ENCODE results near the gene RPGRIP1. TPM values are rescaled to one million over a fixed set of nuclear protein-coding genes. Genes with fewer than 3 reads are reported as not detected.

The RPGRIP1 gene
- total RNA-seq, 3 donors from 2014 or later, result 0.33 to 10.4 (median 0.48) TPM

- TF ChIP-seq POLR2AphosphoS5 (IDR thresholded peaks at IDR 0.05) (no peak), POLR2A (IDR thresholded peaks at IDR 0.05) (no peak)
- TF ChIP-seq, protein P1, sequence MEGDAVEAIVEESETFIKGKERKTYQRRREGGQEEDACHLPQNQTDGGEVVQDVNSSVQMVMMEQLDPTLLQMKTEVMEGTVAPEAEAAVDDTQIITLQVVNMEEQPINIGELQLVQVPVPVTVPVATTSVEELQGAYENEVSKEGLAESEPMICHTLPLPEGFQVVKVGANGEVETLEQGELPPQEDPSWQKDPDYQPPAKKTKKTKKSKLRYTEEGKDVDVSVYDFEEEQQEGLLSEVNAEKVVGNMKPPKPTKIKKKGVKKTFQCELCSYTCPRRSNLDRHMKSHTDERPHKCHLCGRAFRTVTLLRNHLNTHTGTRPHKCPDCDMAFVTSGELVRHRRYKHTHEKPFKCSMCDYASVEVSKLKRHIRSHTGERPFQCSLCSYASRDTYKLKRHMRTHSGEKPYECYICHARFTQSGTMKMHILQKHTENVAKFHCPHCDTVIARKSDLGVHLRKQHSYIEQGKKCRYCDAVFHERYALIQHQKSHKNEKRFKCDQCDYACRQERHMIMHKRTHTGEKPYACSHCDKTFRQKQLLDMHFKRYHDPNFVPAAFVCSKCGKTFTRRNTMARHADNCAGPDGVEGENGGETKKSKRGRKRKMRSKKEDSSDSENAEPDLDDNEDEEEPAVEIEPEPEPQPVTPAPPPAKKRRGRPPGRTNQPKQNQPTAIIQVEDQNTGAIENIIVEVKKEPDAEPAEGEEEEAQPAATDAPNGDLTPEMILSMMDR (IDR thresholded peaks at IDR 0.05), result no peak
- DNase-seq (ENCODE audit: low spot score in 2 of 2), result no peak
- H3K9me3 ChIP-seq, result no peaks in the 10 kb centered on the region
- no peaks in the 10 kb centered on the region for H3K27me3 ChIP-seq
- no peak overlapping the region for H3K4me3 ChIP-seq
- H3K36me3 ChIP-seq, result no peaks in the 10 kb centered on the region
- H3K27ac ChIP-seq, result no peak overlapping the region
- intact Hi-C loops (cut with DNase I; ENCODE audit: low total_unique reads), result loop anchor here (5.0 kb wide), 1 partner anchor 726 kb away; the partner anchor contains the start of gene RNASE11
- no peaks in the 10 kb centered on the region for H3K4me1 ChIP-seq
Observed at GRCh38 chr14:21313512-21313911, 33.6 kb downstream of the RPGRIP1 start.

DNA sequence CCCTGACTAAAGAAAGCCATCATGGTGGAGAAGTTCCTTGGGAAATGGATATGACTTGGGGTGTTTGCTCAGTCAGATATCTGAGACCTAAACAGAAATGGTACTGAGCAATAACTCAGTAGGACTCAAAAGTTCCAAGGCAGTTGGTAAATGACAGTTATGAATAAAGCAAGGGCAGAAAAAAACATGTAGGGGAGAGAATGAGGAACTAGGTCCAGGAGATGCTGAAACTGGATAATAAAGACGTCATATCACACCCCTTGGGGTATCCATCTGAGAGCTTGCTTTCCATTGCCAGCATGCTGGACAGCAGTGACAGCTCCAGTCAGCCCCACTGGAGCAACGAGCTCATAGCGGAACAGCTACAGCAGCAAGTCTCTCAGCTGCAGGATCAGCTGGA lies 37.5 kb downstream of the RPGRIP1 start:
- Histone ChIP-seq H3K9me3 (no peaks in the 10 kb centered on the region), H3K4me3 (no peak overlapping the region), H3K4me1 (no peaks in the 10 kb centered on the region), H3K36me3 (no peaks in the 10 kb centered on the region), H3K27ac (no peak overlapping the region), H3K27me3 (no peaks in the 10 kb centered on the region)
- TF ChIP-seq, protein P1 (IDR thresholded peaks at IDR 0.05), result no peak
- TF ChIP-seq POLR2AphosphoS5 (IDR thresholded peaks at IDR 0.05) (no peak), POLR2A (IDR thresholded peaks at IDR 0.05) (no peak)
- no peak for DNase-seq (ENCODE audit: low spot score in 2 of 2)
- intact Hi-C loops (cut with DNase I; ENCODE audit: low total_unique reads), result no loop called here

GRCh38 chr14:21320913-21321312 lies 41.0 kb downstream of the RPGRIP1 start:
- H3K9me3 ChIP-seq, result no peaks in the 10 kb centered on the region
- no peaks in the 10 kb centered on the region for H3K4me1 ChIP-seq
- no peaks in the 10 kb centered on the region for H3K36me3 ChIP-seq
- TF ChIP-seq, protein P1 (IDR thresholded peaks at IDR 0.05), result no peak
- TF ChIP-seq POLR2AphosphoS5 (IDR thresholded peaks at IDR 0.05) (no peak), POLR2A (IDR thresholded peaks at IDR 0.05) (no peak)
- no peak overlapping the region for H3K4me3 ChIP-seq
- DNase-seq (ENCODE audit: low spot score in 2 of 2), result no peak
- no peaks in the 10 kb centered on the region for H3K27me3 ChIP-seq
- intact Hi-C loops (cut with DNase I; ENCODE audit: low total_unique reads), result no loop called here
- no peak overlapping the region for H3K27ac ChIP-seq

GRCh38 chr14:21322716-21323115 lies 42.8 kb downstream of the RPGRIP1 start:
- DNase-seq (ENCODE audit: low spot score in 2 of 2), result no peak
- Histone ChIP-seq H3K27ac (no peak overlapping the region), H3K4me3 (no peak overlapping the region), H3K27me3 (no peaks in the 10 kb centered on the region), H3K4me1 (no peaks in the 10 kb centered on the region), H3K36me3 (no peaks in the 10 kb centered on the region), H3K9me3 (no peaks in the 10 kb centered on the region)
- TF ChIP-seq POLR2AphosphoS5 (IDR thresholded peaks at IDR 0.05) (no peak), POLR2A (IDR thresholded peaks at IDR 0.05) (no peak)
- TF ChIP-seq, protein P1 (IDR thresholded peaks at IDR 0.05), result no peak
- intact Hi-C loops (cut with DNase I; ENCODE audit: low total_unique reads), result no loop called here

DNA sequence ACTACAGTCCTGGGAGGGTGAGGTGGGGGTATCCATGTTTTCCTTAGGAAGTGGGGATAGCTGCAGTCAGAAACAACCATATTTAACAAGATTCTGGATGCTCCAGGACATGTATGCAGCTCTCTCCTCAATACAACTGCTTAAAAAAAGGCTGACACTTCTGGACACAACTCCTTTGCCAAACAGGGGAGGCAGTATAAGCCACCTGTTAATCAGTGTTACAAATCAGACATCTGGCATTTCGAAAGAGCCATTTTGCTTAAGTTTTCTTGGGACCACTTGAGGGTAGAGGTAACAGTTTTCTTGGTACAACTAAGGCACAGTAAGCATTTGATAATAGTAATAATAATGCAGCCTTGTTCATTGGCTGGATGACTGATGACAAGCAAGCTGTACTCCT lies 47.1 kb downstream of the RPGRIP1 start:
- no peak overlapping the region for H3K4me3 ChIP-seq
- H3K4me1 ChIP-seq, result no peaks in the 10 kb centered on the region
- no peak for DNase-seq (ENCODE audit: low spot score in 2 of 2)
- no peaks in the 10 kb centered on the region for H3K9me3 ChIP-seq
- TF ChIP-seq, protein P1 (IDR thresholded peaks at IDR 0.05), result no peak
- TF ChIP-seq POLR2AphosphoS5 (IDR thresholded peaks at IDR 0.05) (no peak), POLR2A (IDR thresholded peaks at IDR 0.05) (no peak)
- no peak overlapping the region for H3K27ac ChIP-seq
- no peaks in the 10 kb centered on the region for H3K27me3 ChIP-seq
- intact Hi-C loops (cut with DNase I; ENCODE audit: low total_unique reads), result no loop called here
- H3K36me3 ChIP-seq, result no peaks in the 10 kb centered on the region

Other genes starting within 250 kb of the RPGRIP1 start
- gene TPPP2, start 249.9 kb upstream of the RPGRIP1 start, total RNA-seq, result under 1 TPM in 1 of 3 donors, not detected in 2; 0.15 TPM
- gene RNASE13, start 245.3 kb upstream of the RPGRIP1 start, total RNA-seq, result not detected
- gene RNASE7, start 237.7 kb upstream of the RPGRIP1 start, total RNA-seq, result 1 to 10 TPM in 2 of 3 donors, not detected in 1; 1.6 to 3.1 TPM
- not detected for gene RNASE8, start 222.3 kb upstream of the RPGRIP1 start, total RNA-seq
- gene ARHGEF40, start 209.8 kb upstream of the RPGRIP1 start, total RNA-seq, result 10 to 100 TPM; 33.7 to 51.4 (median 40.6) TPM
- gene ZNF219, start 181.4 kb upstream of the RPGRIP1 start, total RNA-seq, result 10 to 100 TPM; 32.4 to 62.2 (median 32.8) TPM
- 1 to 10 TPM in 1 of 3 donors, under 1 TPM in 2; 0.44 to 1.3 (median 0.98) TPM for gene TMEM253, start 179.0 kb upstream of the RPGRIP1 start, total RNA-seq
- not detected for gene OR5AU1, start 124.0 kb upstream of the RPGRIP1 start, total RNA-seq
- 100 to 1,000 TPM; 386 to 760 (median 480) TPM for gene HNRNPC, start 10.6 kb upstream of the RPGRIP1 start, total RNA-seq
- 10 to 100 TPM; 66.1 to 79.3 (median 73.1) TPM for gene SUPT16H, start 103.9 kb downstream of the RPGRIP1 start, total RNA-seq
- 10 to 100 TPM; 53.8 to 81.4 (median 72.4) TPM for gene CHD8, start 176.0 kb downstream of the RPGRIP1 start, total RNA-seq
- gene RAB2B, start 196.9 kb downstream of the RPGRIP1 start, total RNA-seq, result 10 to 100 TPM; 26.9 to 28.5 (median 27.5) TPM
- gene TOX4, start 197.1 kb downstream of the RPGRIP1 start, total RNA-seq, result 10 to 100 TPM; 38.0 to 55.2 (median 52.1) TPM
- 10 to 100 TPM; 51.4 to 79.6 (median 79.6) TPM for gene METTL3, start 231.3 kb downstream of the RPGRIP1 start, total RNA-seq
- gene SALL2, start 246.3 kb downstream of the RPGRIP1 start, total RNA-seq, result 10 to 100 TPM in 2 of 3 donors, 1 to 10 TPM in 1; 3.0 to 11.8 (median 10.7) TPM

All from breast epithelium (tissue), 4 donors.